GM21526 (cell line): ENCODE measurements around the gene ACTN4.

ENCODE experiments used
- ATAC-seq: cut with Tn5 transposase; IDR thresholded peaks from one replicate; pipeline ENCODE4 v1.9.1; 2021; ENCODE audit warnings: moderate library complexity; ENCODE audit not compliant: unreplicated experiment, low FRiP score

ACTN4 gene

GRCh38 chr19:38693380-38694223 lies 46.2 kb downstream of the ACTN4 start:
- no peak for ATAC-seq

DNA sequence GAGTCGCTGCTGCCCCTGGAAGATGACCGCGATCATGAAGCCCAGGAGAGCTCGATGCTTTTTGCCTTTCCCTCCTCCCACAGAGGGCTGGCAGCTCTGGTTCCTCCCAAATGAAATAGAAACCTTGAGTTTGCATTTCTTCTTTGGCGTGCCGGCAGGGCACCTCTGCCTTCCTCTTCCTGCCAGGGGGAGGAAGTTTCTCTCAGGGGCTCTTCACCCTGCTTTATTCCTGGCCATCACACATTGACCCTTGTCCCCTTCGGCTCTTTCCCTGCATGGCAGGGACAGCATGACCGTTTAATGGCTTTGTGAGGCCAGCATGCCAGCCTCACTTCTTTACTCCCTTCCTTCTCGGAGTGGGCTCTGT lies 47.9 kb downstream of the ACTN4 start:
- no peak for ATAC-seq

DNA sequence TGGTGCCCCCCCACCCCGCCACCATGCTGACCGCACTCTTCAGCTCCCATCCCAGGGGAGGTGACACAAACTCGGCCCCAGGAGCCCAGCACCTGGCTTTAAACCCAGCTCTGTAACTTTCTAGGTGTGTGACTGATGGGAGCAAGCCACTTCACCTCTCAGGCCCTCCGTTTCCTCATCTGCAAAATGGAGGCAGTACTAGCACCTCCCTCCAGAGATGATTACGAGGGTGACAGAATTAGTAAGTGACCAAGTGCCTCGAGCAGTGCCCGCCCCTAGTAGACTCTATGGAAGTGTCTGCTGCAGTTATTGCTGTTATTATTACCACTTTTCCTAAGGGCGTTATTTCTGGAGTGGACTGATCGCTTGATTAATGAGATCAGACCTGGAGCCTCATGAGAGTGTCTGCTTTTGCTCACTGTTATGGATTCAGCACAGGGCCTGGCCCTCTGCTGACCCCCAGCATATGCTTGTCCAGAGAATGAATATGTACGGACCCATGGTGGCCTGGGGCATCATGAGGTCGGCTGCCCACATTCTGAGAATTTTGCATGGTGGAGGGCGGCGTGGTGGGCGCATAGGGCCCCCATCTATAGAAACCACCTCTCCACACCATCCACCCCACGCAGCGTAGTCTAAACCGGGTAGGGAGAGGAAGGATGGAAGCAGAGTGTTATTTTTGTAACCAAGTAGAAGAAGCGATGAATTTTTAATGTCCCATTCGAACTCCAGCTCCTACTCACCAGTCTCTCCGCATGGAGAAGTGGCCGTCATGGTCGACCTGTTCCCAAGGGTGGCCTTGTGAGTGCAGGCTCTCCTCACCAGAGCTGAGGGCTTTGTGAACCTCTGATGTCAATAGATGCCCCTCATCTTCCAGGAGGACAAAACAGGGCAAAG lies 48.6 kb downstream of the ACTN4 start:
- ATAC-seq = no peak

- no peak for ATAC-seq
Observed at GRCh38 chr19:38696729-38697055, 49.2 kb downstream of the ACTN4 start.

GRCh38 chr19:38697197-38697596 lies 49.7 kb downstream of the ACTN4 start:
- ATAC-seq = no peak

- ATAC-seq = no peak
Observed at GRCh38 chr19:38697641-38698071, 50.2 kb downstream of the ACTN4 start.

DNA sequence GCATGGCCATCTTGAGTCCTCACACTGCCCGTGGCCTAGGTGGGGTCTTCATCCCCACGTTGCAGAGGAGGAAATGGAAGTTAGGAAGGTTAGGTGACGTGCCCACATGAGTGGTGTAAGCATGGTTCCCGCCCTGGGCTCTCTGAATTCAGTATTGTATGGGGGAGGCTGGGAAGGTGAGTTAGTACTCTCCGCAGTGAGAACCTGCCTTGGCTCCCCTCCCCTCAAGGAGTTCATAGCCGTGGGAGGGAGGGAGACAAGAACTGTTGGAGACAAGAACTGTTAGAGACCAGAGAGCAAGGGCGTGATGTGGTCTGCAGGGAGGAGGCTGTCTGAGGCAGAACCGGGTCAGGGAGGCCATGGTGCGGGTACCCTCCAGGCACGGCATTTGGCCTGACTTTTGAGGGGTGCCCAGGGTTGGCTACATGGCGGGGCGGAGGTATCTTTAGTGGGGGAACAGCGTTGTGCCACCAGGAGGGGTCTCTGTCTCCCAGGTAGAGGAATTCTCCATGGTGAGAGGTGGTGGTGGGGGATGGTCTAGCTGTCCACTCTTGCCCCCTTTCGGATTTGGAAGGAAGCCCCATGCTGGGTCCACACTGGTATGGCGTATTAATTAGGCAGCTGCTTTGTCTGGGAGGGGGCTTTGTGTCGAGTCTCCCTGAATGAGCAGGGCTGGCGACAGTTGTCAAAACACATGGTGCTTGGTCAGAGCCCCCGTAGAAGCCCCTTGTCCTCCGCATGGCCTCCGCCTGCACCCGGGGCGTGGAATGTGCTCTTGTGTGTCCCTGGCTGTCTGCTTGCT lies 51.0 kb downstream of the ACTN4 start:
- no peak for ATAC-seq

DNA sequence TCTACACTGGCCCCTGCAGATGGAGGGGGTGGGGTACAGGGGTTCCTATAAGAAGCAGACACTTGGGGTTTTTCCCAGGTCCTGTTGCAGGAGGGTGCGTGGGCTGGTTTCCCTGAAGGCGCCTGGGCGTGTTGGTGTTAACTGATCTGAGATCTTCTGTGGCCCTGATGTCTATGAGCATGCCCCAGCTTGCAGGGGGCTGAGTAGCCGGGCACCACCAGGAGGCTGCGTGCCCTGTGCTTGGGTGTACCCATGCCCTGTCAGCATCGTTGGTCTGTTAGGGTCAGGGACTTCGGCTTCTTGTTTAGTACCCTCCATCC lies 51.5 kb downstream of the ACTN4 start:
- ATAC-seq = no peak

GRCh38 chr19:38699647-38700349 lies 52.3 kb downstream of the ACTN4 start:
- ATAC-seq = no peak

GRCh38 chr19:38700350-38700901 lies 53.0 kb downstream of the ACTN4 start:
- no peak for ATAC-seq

DNA sequence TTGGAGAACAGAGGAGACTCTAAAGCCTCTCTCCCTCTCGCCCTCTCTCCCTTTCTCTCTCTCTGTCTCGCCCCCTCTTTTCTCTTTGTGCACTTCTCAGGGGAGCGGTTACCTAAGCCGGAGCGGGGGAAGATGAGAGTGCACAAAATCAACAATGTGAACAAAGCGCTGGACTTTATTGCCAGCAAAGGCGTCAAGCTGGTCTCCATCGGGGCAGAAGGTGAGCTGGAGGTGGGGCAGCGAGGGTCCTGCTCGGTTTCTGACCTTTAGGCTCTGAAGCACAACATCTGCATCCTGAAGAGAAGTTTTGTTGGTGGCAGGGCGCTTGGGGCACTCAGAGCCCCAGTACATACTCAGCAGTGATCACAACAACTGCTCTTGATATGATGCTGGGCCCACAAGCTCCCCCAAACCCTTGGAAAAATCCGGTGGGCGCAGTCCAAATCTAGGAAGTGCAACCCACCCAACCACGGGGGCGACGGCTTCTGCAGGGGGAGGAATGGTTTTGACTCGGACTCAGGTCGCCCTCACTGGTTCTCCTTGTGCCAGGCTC lies 53.5 kb downstream of the ACTN4 start:
- no peak for ATAC-seq

GRCh38 chr19:38701455-38702063 lies 54.1 kb downstream of the ACTN4 start:
- ATAC-seq = no peak

DNA sequence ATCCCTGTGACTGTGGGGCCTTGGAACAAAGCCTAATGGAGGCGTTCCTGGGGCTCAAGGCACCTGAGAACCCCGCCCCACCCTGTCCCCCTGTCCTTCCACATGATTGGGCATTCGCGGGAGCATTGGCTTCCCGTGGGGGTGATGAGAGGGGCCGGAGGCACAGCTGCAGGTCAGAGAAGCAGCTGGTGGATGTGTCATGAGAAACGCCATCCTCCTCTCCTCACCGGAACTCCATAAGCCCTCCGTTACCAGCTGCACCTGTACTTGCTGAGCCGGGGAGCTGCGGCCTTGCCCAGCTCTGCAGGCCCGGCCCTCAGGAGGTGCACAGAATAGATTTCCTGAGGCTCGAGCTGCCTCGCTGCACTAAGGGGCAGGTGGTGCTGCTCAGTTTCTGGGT lies 54.8 kb downstream of the ACTN4 start:
- ATAC-seq = no peak

GRCh38 chr19:38703509-38703908 lies 56.1 kb downstream of the ACTN4 start:
- no peak for ATAC-seq

DNA sequence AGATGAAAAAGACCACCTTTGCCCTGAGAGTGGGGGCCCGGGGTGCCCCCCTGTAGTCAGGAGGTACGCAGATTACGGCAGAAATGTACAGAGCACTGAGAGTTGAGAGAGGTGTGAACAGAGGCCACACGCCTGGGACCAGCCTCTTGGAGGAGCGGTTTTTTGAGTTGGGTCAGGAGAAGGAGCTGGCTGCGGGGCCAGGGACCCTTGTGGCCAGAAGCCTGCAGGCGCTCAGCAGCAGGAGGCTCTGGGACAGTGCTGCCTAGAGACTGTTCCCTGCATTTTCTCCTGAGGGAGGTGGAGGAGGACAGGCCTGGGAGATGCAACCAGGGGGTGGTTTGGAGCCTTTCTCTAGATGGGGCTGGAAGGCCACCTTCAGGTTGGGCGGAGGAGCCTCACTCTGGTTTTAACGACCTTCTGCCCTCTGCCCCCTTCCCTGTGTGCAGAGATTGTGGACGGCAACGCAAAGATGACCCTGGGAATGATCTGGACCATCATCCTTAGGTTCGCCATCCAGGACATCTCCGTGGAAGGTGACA lies 57.1 kb downstream of the ACTN4 start:
- no peak for ATAC-seq

GRCh38 chr19:38705197-38706019 lies 58.0 kb downstream of the ACTN4 start:
- no peak for ATAC-seq

DNA sequence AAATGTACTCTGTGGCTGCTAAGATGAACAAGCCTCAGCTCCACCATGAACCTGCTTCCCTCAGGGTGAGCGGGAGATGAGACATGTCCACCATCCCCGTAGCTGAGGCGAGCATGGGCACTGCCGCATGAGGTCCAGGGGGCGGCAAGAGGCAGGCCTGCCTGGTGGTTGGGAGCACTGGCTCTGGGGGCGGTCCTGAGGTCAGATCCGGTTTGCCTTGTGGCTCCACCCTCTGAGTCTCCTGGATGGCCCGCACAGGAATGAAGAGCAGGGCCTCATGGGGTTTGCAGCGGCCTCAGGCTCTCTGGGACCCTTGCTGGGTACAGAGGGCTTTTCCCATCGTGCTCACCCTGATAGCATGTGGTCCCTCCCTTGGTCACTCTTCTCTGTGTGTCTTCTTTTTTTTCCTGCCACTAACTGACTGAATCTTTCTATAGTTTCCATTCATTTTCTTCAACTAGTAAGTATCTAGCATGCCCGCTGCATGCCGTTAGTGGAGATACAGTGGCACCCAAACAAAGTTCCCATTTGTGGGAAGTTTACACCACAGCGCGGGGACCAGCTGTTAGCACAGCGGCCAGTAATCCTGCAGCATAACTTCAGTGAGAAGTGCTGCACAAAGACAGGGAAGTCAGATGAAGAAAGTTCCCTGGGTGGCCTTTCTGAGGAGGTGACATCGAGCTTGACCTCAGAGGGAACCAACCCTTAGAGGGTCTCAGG lies 59.5 kb downstream of the ACTN4 start:
- no peak for ATAC-seq
